Loucy (cell line): ENCODE measurements around the gene CHAF1B.

Experiments used
- EZH2phosphoT487 ChIP-seq: fragments of 200-600 bp; IDR thresholded peaks from 2 replicates; pipeline ENCODE4 v1.6.1; 2018; ENCODE audit warnings: antibody characterized with exemption, mild to moderate bottlenecking, moderate library complexity, borderline replicate concordance
- TF ChIP-seq, protein P1 (sequence below): fragments of 200-600 bp; sonication (generic); conservative IDR thresholded peaks from 2 replicates; pipeline ENCODE4 v1.5.1; 2014; ENCODE audit warnings: mild to moderate bottlenecking, antibody characterized with exemption, low read length

DNA sequence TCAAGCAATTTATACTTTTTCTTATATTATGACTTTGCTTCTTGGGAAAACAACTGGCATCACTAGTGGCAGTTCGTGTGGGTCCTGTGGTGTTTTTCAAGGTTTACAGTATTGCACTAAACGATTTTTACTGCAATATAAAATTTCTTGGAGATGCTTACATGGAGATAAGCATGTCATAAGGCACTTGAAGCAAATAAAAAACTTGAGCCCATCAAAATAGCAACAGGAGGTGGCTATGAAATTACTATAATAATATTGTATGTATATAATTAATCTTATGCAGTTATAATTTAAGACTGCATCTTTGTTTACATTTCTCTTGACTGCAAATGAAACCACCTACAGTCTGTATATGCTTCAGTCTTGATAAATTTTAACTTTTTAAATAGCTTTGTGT lies 29.3 kb upstream of the CHAF1B start:
- TF ChIP-seq, protein P1, sequence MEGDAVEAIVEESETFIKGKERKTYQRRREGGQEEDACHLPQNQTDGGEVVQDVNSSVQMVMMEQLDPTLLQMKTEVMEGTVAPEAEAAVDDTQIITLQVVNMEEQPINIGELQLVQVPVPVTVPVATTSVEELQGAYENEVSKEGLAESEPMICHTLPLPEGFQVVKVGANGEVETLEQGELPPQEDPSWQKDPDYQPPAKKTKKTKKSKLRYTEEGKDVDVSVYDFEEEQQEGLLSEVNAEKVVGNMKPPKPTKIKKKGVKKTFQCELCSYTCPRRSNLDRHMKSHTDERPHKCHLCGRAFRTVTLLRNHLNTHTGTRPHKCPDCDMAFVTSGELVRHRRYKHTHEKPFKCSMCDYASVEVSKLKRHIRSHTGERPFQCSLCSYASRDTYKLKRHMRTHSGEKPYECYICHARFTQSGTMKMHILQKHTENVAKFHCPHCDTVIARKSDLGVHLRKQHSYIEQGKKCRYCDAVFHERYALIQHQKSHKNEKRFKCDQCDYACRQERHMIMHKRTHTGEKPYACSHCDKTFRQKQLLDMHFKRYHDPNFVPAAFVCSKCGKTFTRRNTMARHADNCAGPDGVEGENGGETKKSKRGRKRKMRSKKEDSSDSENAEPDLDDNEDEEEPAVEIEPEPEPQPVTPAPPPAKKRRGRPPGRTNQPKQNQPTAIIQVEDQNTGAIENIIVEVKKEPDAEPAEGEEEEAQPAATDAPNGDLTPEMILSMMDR, result no peak
- TF ChIP-seq EZH2phosphoT487, result no peak
